ENCODE data around the gene FAM162A. TPM values are rescaled to one million over a fixed set of nuclear protein-coding genes. Genes with fewer than 3 reads are reported as not detected.

Gene FAM162A
- total and polyA plus RNA-seq, 9 of the 15 experiments (the other 6 are each of a cell fraction or from before 2014, with no cell fraction given), result 37.5 to 211 (median 101) TPM

- TF ChIP-seq GABPB1 (CRISPR knock-in tag; IDR thresholded peaks at IDR 0.05) (peak; percentile 47; the same call in 1 of the 2 replicates), HSF4 (CRISPR knock-in tag; IDR thresholded peaks at IDR 0.05; ENCODE audit: borderline replicate concordance) (no peak), RAD21 (CRISPR knock-in tag; conservative IDR thresholded peaks at IDR 0.05 in 1 of 2, IDR thresholded peaks at IDR 0.05 in 1 of 2) (peak; percentile 29 to 32; a peak in 2 of 4 replicates), ZBTB8A (IDR thresholded peaks at IDR 0.05; ENCODE audit: partially characterized antibody) (no peak), CBFA2T2 (conservative IDR thresholded peaks at IDR 0.05) (no peak), RBM25 (IDR thresholded peaks at IDR 0.05; ENCODE audit: low read depth, low read length, severe bottlenecking) (no peak), HDAC2 (IDR thresholded peaks at IDR 0.05) (no peak), SRF (CRISPR knock-in tag; IDR thresholded peaks at IDR 0.05) (peak in 1 of 2 experiments; percentile 45; a peak in 1 of 4 replicates), MITF (IDR thresholded peaks at IDR 0.05) (no peak), KLF6 (CRISPR knock-in tag; IDR thresholded peaks at IDR 0.05; ENCODE audit: borderline replicate concordance) (no peak), E2F6 (IDR thresholded peaks at IDR 0.05; ENCODE audit: borderline replicate concordance in 1 of 2, extremely low read depth in 1 of 2, insufficient read depth in 1 of 2, insufficient read length in 1 of 2, low read depth in 1 of 2, low read length in 1 of 2, poor library complexity in 1 of 2, severe bottlenecking in 1 of 2) (peak; percentile 68 to 81), ZNF589 (CRISPR knock-in tag; IDR thresholded peaks at IDR 0.05; ENCODE audit: low read depth) (no peak), GATAD2A (IDR thresholded peaks at IDR 0.05) (0 out of 2 replicates have a peak, but pooled peaks have one; percentile 22), NFYB (IDR thresholded peaks at IDR 0.05; ENCODE audit: extremely low read depth, insufficient read length) (no peak), SAFB (IDR thresholded peaks at IDR 0.05; ENCODE audit: borderline replicate concordance, low read depth, low read length) (peak; percentile 44; the same call in 1 of the 2 replicates), MAZ (CRISPR knock-in tag; conservative IDR thresholded peaks at IDR 0.05 in 1 of 2, IDR thresholded peaks at IDR 0.05 in 1 of 2) (peak in 1 of 2 experiments; percentile 87), ZNF23 (CRISPR knock-in tag; IDR thresholded peaks at IDR 0.05) (no peak), SIN3A (IDR thresholded peaks at IDR 0.05; ENCODE audit: borderline replicate concordance in 2 of 2, control insufficient read depth in 1 of 2, low read depth in 2 of 2, low read length in 2 of 2) (peak; percentile 52 to 63; a peak in 2 of 4 replicates), ILF3 (IDR thresholded peaks at IDR 0.05; ENCODE audit: borderline replicate concordance) (no peak), ARNT (IDR thresholded peaks at IDR 0.05) (no peak)
- TF ChIP-seq, protein P1, sequence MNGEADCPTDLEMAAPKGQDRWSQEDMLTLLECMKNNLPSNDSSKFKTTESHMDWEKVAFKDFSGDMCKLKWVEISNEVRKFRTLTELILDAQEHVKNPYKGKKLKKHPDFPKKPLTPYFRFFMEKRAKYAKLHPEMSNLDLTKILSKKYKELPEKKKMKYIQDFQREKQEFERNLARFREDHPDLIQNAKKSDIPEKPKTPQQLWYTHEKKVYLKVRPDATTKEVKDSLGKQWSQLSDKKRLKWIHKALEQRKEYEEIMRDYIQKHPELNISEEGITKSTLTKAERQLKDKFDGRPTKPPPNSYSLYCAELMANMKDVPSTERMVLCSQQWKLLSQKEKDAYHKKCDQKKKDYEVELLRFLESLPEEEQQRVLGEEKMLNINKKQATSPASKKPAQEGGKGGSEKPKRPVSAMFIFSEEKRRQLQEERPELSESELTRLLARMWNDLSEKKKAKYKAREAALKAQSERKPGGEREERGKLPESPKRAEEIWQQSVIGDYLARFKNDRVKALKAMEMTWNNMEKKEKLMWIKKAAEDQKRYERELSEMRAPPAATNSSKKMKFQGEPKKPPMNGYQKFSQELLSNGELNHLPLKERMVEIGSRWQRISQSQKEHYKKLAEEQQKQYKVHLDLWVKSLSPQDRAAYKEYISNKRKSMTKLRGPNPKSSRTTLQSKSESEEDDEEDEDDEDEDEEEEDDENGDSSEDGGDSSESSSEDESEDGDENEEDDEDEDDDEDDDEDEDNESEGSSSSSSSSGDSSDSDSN (IDR thresholded peaks at IDR 0.05; ENCODE audit: borderline replicate concordance in 1 of 2, low read depth in 2 of 2, low read length in 2 of 2), result peak in 1 of 2 experiments; percentile 77; a peak in 1 of 4 replicates
These were observed at the start of gene FAM162A (continued) for GRCh38 chr3:122383771-122384697.

Measured in K562 (cell line).